ENCODE results near the gene SF3B2.
"Not testable (repeated sequence)": the region's sequence is repeated elsewhere in the genome, so short reads cannot be mapped to it uniquely, and the experiment has no call there.

The SF3B2 gene, protein sequence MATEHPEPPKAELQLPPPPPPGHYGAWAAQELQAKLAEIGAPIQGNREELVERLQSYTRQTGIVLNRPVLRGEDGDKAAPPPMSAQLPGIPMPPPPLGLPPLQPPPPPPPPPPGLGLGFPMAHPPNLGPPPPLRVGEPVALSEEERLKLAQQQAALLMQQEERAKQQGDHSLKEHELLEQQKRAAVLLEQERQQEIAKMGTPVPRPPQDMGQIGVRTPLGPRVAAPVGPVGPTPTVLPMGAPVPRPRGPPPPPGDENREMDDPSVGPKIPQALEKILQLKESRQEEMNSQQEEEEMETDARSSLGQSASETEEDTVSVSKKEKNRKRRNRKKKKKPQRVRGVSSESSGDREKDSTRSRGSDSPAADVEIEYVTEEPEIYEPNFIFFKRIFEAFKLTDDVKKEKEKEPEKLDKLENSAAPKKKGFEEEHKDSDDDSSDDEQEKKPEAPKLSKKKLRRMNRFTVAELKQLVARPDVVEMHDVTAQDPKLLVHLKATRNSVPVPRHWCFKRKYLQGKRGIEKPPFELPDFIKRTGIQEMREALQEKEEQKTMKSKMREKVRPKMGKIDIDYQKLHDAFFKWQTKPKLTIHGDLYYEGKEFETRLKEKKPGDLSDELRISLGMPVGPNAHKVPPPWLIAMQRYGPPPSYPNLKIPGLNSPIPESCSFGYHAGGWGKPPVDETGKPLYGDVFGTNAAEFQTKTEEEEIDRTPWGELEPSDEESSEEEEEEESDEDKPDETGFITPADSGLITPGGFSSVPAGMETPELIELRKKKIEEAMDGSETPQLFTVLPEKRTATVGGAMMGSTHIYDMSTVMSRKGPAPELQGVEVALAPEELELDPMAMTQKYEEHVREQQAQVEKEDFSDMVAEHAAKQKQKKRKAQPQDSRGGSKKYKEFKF

GRCh38 chr11:66051766-66052663 lies at the start of gene SF3B2:
TSS of gene SF3B2 (plus strand) at chr11:66052364. CDS start at chr11:66052385, 21 bp downstream.
- DNase-seq = peak; percentile 99
- in situ Hi-C loops (cut with MboI; ENCODE audit: low pct_unique_long_range_greater_than_20kb, low sequenced_read_pairs) = no loop called here

- in situ Hi-C loops (cut with MboI; ENCODE audit: low pct_unique_long_range_greater_than_20kb, low sequenced_read_pairs) = no loop called here
- no peak for DNase-seq
These were observed 49.4 kb upstream of the SF3B2 start for GRCh38 chr11:66002648-66003225.

DNA sequence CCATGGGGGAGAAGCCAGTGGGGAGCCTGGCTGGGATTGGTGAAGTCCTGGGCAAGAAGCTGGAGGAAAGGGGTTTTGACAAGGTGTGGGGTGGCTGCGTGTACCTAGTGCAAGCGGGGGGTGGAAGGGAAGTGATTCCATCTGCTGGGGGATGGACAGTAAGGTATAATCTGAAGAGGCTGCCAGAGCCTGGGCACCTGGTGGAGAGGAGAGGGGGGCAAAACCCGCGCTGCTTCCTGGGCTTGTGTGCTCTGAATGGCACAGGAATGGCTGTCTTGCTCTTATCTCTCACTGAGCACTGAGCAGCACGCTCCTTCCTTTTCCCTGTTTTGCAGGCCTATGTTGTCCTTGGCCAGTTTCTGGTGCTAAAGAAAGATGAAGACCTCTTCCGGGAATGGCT lies 48.9 kb upstream of the SF3B2 start:
- in situ Hi-C loops (cut with MboI; ENCODE audit: low pct_unique_long_range_greater_than_20kb, low sequenced_read_pairs) = no loop called here
- DNase-seq = no peak

DNA sequence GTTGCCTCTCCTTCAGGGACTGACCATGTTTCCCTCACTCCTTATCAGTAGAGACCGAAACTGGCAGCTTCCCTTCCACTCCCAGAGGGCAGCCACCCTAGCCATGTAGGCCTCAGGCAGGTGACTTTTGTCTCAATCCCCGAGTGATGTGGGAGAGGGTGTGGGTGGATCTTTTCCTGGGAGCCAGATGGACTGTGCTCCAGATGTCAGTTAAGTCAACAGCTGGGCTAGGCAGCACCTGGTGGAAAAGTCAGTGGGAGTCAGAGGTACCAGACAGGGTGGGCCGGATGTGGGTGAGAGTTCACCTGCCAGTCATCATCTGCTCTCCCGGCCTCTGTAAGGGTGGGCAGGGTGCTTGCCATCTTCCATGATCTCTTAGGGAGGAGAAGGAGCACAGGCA lies 48.0 kb upstream of the SF3B2 start:
- in situ Hi-C loops (cut with MboI; ENCODE audit: low pct_unique_long_range_greater_than_20kb, low sequenced_read_pairs) = no loop called here
- DNase-seq = no peak

DNA sequence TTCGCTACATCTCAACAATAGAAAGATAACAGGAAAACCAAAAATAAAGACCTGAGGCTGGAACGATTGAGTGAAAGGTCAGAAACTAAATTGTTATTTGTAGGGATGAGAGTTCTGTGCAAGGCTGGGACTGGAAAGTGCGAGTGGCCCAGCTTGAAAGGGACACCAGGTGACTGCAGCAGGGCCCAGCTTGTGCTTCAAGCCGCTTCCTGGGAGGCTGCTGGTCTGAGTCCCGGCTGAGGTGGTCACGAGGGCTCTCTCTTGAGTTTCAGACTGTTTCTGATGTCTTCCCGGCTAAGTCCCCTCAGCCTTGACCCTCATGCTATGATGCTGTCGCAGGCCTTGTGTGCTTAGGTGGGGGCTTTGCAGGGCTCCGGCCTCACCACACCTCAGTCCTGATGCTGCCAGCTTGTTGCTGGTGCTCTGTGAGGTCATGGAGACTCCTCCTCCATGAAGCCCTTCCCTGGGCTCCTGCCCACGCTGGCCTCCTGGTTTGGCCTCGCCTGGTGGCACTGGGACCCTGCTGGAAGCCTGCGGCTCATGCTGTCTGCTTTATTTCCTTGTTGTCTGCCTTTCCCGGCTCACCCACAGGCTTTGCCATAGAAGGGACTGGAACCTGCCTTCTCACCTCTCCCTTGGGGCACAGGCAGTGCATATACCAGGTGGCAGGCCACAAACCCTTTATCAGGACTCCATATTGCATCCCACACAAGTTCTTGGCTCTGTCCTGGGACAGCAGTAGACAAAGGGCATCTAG lies 45.9 kb upstream of the SF3B2 start:
- in situ Hi-C loops (cut with MboI; ENCODE audit: low pct_unique_long_range_greater_than_20kb, low sequenced_read_pairs) = no loop called here
- DNase-seq = no peak

DNA sequence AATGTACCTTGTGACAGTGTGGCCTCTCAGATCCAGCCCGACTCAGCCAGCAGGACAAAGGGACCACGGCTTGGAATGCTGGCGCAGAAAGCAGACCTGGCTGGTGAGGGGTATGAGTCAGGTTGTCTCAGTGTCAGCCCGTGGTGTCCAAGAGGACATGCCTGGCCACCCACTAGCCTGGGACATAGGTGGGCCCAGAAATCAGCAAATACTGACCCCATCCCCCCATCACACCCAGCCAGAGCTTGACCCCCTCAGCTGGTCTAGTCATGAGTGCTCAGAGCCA lies 45.3 kb upstream of the SF3B2 start:
- in situ Hi-C loops (cut with MboI; ENCODE audit: low pct_unique_long_range_greater_than_20kb, low sequenced_read_pairs) = no loop called here
- no peak for DNase-seq

GRCh38 chr11:66007201-66007634 lies 44.9 kb upstream of the SF3B2 start:
- DNase-seq = no peak
- in situ Hi-C loops (cut with MboI; ENCODE audit: low pct_unique_long_range_greater_than_20kb, low sequenced_read_pairs) = no loop called here

DNA sequence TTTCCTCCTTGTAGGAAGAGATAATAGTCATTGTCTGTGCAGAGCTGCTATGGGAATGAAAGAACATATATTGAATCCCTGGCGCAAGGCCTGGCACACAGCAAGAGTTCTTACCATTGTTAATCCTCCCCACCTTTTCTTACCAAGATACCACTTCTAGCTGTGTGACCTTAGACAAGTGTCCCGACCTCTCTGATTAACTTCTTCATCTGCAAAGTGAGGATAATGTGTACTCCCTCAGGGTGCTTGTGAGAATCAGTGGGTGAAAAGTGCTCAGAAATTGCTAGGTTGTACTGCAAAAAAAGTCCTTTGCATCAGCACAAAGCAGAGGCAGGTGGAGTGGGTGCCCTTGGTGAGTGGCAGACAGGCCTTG lies 44.1 kb upstream of the SF3B2 start:
- in situ Hi-C loops (cut with MboI; ENCODE audit: low pct_unique_long_range_greater_than_20kb, low sequenced_read_pairs) = no loop called here
- no peak for DNase-seq

DNA sequence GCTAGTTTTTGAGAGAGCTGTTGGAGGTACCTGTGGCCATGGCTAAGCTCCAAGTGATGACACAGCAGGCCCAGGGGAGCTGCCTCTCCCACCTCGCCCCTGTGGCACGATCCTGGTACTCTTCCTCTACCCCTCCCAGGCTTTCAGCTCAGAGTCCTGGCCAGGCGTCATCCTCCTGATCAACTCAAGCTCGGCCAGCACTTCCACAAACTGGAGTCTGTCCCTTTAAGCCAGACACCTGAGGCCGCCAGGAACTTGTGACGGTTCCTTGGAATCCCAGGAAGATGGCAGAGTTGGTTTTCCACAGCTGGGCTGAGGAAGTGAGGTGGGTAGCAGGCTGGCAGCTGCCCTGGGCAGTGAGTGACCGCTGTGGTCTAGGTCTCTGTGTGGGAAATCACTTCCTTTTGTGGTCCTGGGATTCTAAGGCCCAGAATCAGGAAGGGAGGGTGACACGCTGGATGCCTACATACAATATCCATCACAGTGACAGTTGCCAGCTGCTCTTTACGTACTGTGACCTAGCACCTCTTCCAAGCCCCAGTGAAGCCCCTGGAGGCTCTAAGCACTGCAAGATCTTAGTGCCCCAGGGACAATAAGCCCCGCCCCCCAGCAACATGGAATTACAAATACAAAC lies 43.6 kb upstream of the SF3B2 start:
- no peak for DNase-seq

GRCh38 chr11:66010036-66010435 lies 42.1 kb upstream of the SF3B2 start:
- DNase-seq = not testable (repeated sequence)

More for the DNA sequence above, 43.6 kb upstream of the SF3B2 start:
- in situ Hi-C loops (cut with MboI; ENCODE audit: low pct_unique_long_range_greater_than_20kb, low sequenced_read_pairs) = no loop called here

DNA sequence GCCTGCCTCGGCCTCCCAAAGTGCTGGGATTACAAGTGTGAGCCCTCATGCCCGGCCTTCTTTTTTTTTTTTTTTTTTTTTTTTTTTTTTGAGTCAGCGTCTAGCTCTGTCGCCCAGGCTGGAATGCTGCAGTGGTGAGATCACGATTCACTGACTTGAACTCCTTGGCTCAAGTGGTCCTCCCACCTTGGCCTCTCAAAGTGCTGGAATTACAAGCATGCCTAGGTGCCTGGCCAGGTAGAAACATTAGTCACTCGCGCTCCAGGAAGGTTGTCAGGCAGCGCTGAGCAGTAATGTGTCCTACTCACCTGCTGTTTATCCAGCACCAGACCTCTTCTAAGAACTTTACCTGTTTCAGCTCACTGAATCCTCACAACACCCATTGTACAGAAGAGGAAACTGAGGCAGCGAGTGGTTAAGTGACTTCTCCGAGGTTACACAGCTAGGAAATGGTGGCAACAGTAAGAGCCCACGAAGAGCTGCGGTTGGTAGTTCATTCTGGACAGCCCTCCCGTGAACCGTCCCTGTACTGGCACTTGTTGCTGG lies 40.9 kb upstream of the SF3B2 start:
- DNase-seq = no peak
- in situ Hi-C loops (cut with MboI; ENCODE audit: low pct_unique_long_range_greater_than_20kb, low sequenced_read_pairs) = no loop called here

More at GRCh38 chr11:66010036-66010435, 42.1 kb upstream of the SF3B2 start:
- in situ Hi-C loops (cut with MboI; ENCODE audit: low pct_unique_long_range_greater_than_20kb, low sequenced_read_pairs) = not testable (repeated sequence)

GRCh38 chr11:66011785-66012303 lies 40.3 kb upstream of the SF3B2 start, which contains the start of gene CST6:
TSS of gene CST6 (plus strand) at chr11:66012008. CDS start at chr11:66012045, 37 bp downstream.
- in situ Hi-C loops (cut with MboI; ENCODE audit: low pct_unique_long_range_greater_than_20kb, low sequenced_read_pairs) = no loop called here
- DNase-seq = no peak

GRCh38 chr11:66012371-66012945 lies 39.7 kb upstream of the SF3B2 start:
- in situ Hi-C loops (cut with MboI; ENCODE audit: low pct_unique_long_range_greater_than_20kb, low sequenced_read_pairs) = no loop called here
- DNase-seq = no peak

- in situ Hi-C loops (cut with MboI; ENCODE audit: low pct_unique_long_range_greater_than_20kb, low sequenced_read_pairs) = no loop called here
- DNase-seq = no peak
These were observed 39.0 kb upstream of the SF3B2 start for GRCh38 chr11:66012946-66013761.

GRCh38 chr11:66013762-66014100 lies 38.4 kb upstream of the SF3B2 start:
- in situ Hi-C loops (cut with MboI; ENCODE audit: low pct_unique_long_range_greater_than_20kb, low sequenced_read_pairs) = no loop called here
- DNase-seq = no peak

GRCh38 chr11:66014804-66015453 lies 37.2 kb upstream of the SF3B2 start:
- in situ Hi-C loops (cut with MboI; ENCODE audit: low pct_unique_long_range_greater_than_20kb, low sequenced_read_pairs) = no loop called here
- no peak for DNase-seq

All from KBM-7 (cell line).